GM18867 (cell line): Measurements from ENCODE around the gene LSAMP.

ENCODE experiments used
- ATAC-seq: cut with Tn5 transposase; IDR thresholded peaks from one replicate; pipeline ENCODE4 v1.9.1; 2021; ENCODE audit warnings: mild to moderate bottlenecking, moderate library complexity; ENCODE audit not compliant: unreplicated experiment

The LSAMP gene

GRCh38 chr3:115982108-115982507 is 463.2 kb downstream of the LSAMP start:
- no peak for ATAC-seq

GRCh38 chr3:115980709-115981108 is 464.6 kb downstream of the LSAMP start:
- peak; percentile 50 for ATAC-seq

GRCh38 chr3:115977866-115978265 is 467.4 kb downstream of the LSAMP start:
- no peak for ATAC-seq

GRCh38 chr3:115975796-115976195 is 469.5 kb downstream of the LSAMP start:
- ATAC-seq: no peak

DNA sequence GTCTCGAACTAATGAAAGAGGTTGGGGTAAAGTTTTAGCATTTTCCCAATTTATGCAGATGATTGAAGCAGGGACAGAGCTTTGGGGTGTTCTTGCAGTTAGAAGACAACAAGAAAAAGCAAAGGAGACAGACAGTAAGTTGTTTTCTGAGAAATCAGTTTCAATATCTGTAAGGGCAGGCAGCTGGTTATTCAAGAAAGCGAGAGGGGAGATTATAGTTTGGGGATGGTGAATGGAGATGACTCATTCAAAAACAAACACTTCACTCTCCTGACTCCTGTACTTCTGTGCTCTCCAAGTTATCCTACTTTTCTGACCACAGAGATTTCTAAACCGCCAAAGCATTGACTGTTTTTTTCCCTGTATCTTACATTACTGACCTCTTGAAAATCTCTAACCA is 469.9 kb downstream of the LSAMP start:
- ATAC-seq: peak; percentile 62

- no peak for ATAC-seq
These were observed 470.3 kb downstream of the LSAMP start for GRCh38 chr3:115974940-115975339.

DNA sequence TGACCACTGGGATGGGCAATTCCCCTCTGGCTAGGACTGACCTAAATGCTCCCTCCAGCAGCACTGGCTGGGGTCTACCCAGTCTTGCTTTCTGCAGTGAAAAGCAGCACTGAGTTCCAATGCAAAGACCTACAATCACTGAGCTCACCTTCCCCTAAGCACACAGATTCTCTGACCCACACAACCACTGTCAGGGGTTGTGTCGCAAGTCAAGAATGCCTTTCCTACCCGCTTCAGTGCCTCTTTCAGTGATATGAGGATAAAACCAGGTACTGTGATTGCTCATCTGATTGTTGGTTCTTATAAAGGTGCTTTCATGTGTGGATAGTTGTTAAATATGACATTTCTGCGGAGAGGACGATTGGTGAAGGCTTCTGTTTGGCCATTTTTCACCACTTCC is 476.4 kb downstream of the LSAMP start:
- no peak for ATAC-seq

DNA sequence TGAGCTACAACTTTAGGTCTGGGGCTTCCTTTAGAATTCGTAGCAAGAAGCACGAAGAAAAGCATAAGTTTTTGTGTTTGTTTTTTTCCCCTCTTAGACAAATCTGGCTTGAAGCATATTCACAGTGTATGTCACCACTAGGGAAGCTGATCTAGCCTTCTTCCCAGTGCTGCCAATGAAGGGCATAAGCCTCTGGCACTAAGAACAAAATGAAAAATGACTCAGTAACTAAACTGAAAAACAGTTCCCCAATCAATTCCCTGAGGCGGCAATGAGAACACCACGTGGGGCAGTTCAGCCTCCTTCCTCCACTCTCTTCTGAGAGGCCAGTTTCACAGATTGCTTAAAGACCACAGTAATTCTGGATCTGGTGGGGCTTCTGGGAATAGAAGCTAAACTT is 483.9 kb downstream of the LSAMP start:
- no peak for ATAC-seq

DNA sequence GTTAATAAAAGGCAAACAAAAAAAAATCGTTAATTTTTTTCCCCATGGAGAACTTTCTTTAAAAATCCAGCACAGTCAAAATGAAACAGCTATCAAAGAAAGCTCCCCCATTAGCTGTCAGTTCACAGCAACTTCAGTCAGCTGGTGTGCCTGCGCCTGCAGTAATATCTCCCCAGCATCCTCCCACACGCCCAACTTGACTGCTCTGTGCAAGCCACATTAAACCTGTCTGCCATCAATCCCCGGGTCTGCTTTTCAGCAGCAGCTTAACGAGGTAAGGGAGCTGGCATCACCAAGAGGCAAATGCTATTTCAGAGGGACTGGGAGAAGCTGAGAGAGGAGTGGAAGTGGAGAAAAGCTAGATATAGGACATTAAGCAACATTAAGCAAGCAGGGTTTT is 484.5 kb downstream of the LSAMP start:
- peak; percentile 85 for ATAC-seq

- no peak for ATAC-seq
These were observed 486.8 kb downstream of the LSAMP start for GRCh38 chr3:115958526-115958925.

DNA sequence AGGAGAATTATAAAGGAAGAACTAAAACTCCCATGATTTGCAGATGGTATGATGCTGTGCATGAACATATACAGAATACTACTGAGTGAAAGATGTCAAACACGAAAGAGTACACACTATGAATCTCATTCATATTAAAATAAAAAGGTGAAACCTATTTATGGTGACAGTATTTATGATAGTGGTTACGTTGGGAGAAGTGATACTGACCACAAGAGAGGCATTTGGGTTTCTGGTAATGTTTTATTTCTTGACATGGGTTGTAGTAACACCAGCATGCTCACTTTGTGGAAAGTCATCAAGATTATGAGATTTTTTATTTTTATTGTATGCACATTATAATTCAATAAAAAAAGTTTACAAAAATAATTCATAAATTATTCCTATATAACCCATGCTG is 498.0 kb downstream of the LSAMP start:
- ATAC-seq: peak; percentile 61

GRCh38 chr3:115943579-115943978 is 501.7 kb downstream of the LSAMP start:
- ATAC-seq: peak; percentile 66

GRCh38 chr3:115937054-115937453 is 508.2 kb downstream of the LSAMP start:
- ATAC-seq: peak; percentile 50

- ATAC-seq: peak; percentile 78
These were observed 512.5 kb downstream of the LSAMP start for GRCh38 chr3:115932807-115933206.

DNA sequence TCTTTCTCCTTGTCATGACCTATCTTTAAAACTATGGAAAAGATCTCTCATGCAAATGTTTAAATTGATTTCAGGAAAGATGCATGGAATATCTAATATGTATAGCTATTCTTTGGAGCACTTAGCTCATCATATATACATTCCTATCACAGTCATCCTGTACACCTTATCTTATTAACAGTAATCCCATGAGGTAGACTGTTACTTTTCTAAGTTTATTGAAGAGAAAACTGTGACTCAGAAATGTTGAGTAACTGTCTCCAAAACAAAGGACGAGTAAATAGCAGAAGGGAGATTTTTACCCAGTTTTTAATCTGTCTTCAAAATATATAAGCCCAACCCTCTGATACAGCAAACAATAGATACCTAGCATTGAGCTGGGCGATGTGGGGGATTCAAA is 513.7 kb downstream of the LSAMP start:
- no peak for ATAC-seq

DNA sequence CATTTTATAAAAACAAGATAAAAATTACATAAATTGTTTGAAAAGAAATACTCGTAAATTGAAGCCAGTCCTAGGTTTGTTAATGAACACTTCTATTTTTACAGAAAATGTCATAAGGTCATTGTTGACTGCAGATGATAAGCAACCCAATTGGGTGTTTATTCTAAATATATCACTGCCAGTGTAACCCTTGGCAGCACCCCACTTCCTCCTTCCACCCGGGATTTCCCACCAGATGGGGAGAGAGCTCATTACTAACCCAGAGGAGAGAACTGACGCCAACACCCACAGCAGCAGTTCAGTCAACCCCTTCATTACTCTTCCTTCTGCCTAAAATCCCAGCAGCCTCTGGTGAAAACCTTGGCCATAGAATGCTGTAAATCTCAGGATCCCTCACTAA is 514.4 kb downstream of the LSAMP start:
- peak; percentile 51 for ATAC-seq

- ATAC-seq: no peak
These were observed 515.1 kb downstream of the LSAMP start for GRCh38 chr3:115930168-115930567.

GRCh38 chr3:115928376-115928775 is 516.9 kb downstream of the LSAMP start:
- no peak for ATAC-seq

GRCh38 chr3:115927197-115927596 is 518.1 kb downstream of the LSAMP start:
- no peak for ATAC-seq

GRCh38 chr3:115922681-115923347 is 522.5 kb downstream of the LSAMP start:
- ATAC-seq: no peak

DNA sequence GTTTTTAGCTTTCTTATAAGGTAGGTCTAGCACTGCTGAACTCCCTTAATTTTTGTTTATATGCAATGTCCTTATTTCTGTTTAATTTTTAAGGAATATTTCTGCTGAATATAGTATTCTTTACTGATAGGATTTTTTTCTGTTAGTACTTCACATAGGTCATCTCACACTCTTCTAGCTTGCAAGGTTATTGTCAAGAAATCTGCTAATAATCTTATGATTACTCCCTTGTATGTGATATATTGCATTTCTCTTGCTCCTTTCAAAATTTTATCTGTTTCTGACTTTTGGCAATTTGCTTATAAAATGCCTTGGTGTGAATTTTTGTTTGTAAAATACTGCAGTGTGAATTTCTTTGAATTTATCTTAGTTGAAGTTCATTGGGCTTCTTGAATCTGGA is 523.6 kb downstream of the LSAMP start:
- no peak for ATAC-seq

- no peak for ATAC-seq
These were observed 526.4 kb downstream of the LSAMP start for GRCh38 chr3:115918900-115919299.

DNA sequence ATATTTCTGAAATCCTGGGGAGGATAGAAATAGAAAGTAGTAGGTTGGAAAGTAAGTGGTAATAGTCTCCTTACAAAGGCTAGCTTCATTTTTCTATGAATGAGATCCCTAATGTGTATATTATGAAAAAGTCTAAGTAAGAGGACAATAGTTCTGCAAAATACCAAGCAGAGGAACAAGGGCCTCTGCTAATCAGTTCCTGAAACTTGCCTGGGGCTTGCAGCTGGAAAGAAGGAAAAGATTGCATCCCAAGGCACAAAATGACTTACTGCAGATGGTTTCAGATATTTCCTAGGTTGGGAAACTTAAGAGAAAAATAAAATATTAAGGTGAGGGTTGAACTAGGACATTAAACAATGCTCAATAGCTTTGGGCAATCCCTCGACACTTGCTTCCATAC is 528.4 kb downstream of the LSAMP start:
- no peak for ATAC-seq
